HL-60/S4 treated with phorbol 12-myristate 13-acetate at 8.2 ng/mL for 4 days and 3 days (cell line): Measurements from ENCODE around the gene AHCYL2.
"Not testable (repeated sequence)": the region's sequence is repeated elsewhere in the genome, so short reads cannot be mapped to it uniquely, and the experiment has no call there.

Source experiments
- in situ Hi-C: fragments of 300-500 bp; cut with MboI; formaldehyde crosslinking; loops from 2 replicates; pipeline ENCODE4 v1.15.0; 2022; ENCODE audit warnings: low sequenced_read_pairs

Gene AHCYL2

DNA sequence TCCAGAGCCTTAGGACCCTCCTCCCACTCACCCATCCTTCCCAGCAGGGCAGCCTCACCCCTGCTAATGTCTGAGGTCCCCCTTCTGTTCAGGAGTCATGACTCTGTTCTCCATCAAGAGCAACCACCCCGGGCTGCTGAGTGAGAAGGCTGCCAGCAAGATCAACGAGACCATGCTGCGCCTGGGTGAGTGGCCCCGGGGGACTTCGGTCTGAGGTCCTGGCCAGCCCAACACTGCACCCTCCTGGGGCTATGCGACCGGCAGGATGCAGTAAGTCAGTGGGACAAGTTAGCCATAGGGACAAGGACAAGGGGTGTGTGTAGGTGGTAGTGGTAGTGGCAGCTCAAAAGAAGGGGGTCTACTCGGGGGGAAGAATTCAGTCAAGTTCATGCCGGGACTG, 16.2 kb upstream of the AHCYL2 start:
- in situ Hi-C loops = no loop called here

DNA sequence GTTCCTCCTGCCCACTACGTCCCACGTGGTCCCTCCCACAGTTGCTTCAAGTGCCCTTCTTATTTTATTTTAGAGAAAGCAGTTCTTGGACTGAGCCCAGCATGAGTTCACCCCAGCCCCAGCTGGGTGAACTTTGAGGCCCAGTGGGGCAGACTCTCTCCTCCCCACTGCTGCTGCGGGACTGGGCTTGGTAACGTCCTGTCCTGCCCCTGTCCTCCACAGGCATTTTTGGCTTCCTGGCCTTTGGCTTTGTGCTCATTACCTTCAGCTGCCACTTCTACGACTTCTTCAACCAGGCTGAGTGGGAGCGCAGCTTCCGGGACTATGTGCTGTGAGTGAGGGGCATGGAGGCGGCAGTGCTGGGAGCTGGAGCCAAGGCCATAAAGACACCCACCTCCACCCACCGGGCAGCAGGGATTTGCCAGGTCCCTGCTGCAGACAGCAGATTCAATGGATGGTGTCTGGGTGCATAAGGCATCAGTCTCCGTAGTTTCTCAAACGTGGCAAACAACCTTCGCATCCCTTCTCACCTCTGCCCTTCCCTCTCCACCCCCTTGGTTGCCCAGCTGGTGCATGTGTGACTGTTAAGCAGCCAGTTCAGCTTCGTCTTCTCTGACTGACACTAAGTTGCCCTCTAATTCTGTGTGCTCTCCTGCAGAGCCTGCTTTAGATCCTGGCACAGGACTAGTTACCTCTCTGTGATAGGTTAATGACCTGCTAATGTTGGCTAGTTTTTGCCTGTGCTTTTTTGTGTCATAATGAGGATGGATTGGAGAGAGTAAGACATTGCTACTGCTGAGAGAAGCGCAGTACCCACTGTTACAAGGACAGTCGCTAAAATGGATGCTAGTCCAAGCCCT, 15.5 kb upstream of the AHCYL2 start:
- in situ Hi-C loops = no loop called here

DNA sequence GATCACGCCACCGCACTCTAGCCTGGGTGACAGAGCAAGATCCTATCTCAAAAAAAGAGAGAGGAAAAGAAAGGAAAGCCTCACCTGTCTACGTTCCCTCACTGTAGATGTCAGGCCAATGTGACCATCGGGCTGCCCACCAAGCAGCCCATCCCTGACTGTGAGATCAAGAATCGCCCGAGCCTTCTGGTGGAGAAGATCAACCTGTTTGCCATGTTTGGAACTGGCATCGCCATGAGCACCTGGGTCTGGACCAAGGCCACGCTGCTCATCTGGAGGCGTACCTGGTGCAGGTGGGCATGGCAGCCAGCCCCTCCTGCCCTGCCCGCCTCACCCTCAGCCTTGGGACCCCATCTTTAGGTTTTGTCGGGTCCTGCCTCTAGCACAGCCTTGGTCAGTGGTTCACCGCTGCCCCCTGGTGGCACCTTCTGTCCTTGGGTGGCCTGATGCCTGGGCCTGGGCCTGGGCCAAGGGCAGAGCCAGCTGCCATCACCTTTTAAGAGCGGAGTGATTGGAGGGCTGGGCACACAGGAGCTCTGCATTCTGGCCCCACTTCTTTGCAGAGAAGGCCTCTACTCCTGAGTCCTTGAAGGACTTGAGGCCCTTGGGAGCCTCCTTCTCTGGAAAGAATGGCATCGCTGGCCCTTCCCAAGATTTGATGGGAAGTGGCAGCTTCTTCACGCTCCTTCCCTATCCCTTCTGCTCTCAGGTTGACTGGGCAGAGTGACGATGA, 14.4 kb upstream of the AHCYL2 start:
- in situ Hi-C loops = no loop called here

DNA sequence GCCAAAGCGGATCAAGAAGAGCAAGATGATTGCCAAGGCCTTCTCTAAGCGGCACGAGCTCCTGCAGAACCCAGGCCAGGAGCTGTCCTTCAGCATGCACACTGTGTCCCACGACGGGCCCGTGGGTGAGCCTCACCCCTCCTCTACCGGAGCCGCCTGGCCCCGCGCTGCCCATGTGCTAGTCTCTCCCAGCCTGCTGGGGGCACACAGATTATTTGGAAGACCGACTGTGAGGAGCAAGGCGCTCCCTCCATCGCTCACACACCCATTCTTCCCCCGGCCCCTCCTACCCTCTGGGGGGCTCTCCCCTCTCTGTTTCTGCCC, 13.9 kb upstream of the AHCYL2 start:
- in situ Hi-C loops = no loop called here

DNA sequence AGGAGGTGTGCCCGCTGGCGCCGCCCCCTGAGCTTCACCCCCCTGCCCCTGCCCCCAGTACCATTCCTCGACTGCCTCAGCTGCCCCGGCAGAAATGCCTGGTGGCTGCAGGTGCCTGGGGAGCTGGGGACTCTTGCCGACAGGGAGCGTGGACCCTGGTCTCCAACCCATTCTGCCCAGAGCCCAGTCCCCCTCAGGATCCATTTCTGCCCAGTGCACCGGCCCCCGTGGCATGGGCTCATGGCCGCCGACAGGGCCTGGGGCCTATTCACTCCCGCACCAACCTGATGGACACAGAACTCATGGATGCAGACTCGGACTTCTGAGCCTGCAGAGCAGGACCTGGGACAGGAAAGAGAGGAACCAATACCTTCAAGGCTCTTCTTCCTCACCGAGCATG, 12.7 kb upstream of the AHCYL2 start:
- in situ Hi-C loops = no loop called here

DNA sequence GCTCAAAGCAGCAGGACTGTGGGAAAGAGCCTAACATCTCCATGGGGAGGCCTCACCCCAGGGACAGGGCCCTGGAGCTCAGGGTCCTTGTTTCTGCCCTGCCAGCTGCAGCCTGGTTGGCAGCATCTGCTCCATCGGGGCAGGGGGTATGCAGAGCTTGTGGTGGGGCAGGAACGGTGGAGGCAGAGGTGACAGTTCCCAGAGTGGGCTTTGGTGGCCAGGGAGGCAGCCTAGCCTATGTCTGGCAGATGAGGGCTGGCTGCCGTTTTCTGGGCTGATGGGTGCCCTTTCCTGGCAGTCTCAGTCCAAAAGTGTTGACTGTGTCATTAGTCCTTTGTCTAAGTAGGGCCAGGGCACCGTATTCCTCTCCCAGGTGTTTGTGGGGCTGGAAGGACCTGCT, 12.2 kb upstream of the AHCYL2 start:
- in situ Hi-C loops = no loop called here

DNA sequence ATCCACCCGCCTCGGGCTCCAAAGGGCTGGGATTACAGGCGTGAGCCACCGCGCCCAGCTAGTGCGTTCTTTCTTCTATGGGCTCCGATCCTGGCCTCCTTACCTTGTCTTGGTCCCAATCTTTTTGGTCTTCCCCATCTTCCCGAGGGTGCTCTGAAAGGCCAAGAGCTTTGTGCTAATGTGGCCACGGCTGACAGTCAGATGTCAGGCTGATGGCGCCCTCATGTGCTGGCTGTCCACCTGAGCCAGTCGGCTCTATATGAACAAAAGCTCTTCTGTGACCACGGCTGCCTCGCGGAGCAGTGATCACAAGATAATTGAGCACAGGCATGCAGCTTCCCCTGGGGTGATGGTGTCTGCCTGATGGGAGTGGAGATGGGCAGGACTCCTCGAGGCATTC, 11.0 kb upstream of the AHCYL2 start:
- in situ Hi-C loops = no loop called here

DNA sequence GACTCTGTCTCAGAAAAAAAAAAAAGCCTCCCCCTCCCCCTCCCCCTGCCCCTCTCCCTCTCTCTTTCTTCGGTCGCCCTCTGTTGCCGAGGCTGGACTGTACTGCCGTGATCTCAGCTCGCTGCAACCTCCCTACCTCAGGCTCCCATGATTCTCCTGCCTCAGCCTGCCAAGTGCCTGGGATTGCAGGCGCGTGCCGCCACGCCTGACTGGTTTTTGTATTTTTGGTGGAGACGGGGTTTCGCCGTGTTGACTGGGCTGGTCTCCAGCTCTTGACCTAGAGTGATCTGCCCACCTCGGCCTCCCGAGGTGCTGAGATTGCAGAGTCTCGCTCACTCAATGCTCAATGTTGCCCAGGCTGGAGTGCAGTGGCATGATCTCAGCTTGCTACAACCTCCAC, 9.1 kb upstream of the AHCYL2 start:
- in situ Hi-C loops = not testable (repeated sequence)

DNA sequence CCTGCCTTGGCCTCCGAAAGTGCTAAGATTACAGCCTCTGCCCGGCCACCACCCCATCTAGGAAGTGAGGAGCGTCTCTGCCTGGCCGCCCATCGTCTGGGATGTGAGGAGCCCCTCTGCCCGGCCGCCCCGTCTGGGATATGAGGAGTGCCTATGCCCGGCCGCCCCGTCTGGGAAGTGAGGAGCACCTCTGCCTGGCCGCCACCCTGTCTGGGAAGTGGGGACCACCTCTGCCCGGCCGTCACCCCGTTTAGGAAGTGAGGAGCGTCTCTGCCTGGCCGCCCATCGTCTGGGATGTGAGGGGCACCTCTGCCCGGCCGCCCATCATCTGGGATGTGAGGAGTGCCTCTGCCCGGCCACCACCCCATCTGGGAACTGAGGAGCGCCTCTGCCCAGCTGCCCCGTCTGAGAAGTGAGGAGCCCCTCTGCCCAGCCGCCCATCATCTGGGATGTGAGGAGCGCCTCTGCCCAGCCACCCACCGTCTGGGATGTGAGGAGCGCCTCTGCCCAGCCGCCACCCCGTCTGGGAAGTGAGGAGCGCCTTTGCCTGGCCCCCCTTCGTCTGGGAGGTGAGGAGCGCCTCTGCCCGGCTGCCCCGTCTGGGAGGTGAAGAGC, 8.6 kb upstream of the AHCYL2 start:
- in situ Hi-C loops = not testable (repeated sequence)

DNA sequence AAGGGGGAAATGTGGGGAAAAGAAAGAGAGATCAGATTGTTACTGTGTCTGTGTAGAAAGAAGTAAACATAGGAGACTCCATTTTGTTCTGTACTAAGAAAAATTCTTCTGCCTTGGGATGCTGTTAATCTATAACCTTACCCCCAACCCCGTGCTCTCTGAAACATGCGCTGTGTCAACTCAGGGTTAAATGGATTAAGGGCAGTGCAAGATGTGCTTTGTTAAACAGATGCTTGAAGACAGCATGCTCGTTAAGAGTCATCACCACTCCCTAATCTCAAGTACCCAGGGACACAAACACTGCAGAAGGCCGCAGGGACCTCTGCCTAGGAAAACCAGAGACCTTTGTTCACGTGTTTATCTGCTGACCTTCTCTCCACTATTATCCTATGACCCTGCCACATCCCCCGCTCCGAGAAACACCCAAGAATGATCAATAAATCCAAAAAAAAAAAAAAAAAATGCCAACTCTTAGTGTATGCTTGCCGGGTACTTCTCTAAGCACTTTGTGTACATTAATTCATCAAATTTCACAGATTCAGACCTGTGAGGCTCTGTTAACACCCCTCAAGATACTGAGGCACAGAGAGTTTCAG, 7.9 kb upstream of the AHCYL2 start:
- in situ Hi-C loops = not testable (repeated sequence)

DNA sequence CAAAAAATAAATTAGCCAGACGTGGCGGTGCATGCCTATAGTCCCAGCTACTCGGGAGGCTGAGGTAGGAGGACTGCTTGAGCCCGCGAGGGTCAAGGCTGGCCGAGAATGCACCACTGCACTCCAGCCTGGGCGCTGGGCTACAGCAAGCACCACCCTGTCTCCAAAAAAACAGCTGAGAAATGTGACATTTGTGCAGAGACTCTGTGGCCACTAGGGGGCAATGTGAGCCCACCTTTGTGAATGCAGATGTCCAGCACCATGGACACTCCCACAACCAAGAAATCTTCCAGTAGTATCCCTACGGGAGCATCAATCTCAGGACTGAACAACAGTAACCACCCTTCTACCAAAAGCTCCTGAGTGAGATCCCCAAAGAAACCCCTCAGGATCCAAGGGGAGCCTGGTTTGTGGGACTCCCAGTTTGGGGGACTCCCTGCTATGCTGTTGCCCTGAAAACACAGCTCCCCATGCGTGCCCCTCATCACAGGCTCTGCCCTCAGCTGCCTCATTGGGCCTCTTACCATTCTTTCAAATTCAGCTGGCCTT, 6.2 kb upstream of the AHCYL2 start:
- in situ Hi-C loops = no loop called here

DNA sequence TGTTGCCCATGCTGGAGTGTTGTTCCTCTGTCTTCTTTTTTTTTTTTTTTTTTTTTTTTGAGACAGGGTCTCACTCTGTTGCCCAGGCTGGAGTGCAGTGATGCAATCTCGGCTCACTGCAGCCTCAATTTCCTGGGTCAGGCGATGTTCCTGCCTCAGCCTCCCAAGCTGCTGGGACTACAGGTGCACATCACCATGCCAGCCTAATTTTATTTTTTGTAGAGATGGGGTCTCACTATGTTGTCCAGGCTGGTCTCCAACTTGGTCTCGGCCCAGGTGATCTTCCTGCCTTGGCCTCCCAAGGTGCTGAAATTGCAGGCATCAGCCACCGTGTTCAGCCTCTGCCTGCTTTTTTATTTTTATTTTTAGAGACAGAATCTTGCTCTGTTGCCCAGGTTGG, 5.7 kb upstream of the AHCYL2 start:
- in situ Hi-C loops = not testable (repeated sequence)

DNA sequence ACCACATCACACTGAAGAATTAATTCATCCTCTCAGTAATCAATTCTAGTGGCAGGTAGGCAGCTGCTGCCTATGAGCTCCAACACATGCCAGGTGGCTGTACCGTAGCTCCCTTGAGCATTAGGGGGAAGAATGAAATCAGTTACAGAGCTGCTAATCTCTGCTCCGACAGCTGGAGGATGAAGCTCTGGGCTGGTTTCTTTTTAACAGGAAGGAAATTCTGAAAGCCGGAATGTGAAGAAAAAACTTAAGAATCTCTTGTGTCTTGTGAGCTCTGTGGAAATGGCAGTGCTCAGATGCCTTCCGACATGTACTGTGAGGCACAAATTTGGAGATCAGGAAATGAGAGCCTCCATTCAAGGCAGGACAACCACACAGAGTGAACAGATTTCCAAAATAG, 2.8 kb upstream of the AHCYL2 start:
- in situ Hi-C loops = no loop called here

DNA sequence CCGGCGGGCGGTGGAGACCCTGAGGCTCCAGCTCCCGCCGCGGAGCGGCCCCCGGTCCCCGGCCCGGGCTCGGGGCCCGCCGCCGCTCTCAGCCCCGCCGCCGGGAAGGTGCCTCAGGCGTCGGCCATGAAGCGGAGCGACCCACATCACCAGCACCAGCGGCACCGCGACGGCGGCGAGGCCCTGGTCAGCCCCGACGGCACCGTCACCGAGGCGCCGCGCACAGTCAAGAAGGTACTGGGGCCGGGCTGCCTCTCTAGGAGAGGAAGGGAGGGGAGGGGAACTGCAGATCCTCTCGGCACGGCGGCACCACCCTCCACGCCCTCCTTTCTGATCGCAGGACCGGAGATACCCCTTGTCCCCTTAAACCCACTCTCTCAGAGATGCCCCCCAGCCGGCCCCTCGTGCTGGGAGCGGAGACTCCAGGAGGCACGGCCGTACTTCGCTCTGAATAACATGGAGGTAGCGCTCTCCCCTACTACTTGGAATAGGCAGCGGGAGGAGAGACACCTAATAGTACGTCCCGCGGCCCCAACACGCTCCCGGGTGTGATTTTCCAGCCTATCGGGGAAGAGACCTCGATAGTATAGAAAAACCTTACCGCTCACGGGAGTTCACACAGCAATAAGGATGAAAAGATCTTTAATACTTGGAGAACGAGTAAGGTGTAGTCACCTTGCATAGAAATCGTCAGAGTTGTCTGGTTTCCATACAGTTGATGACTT, 538 bp downstream of the AHCYL2 start:
- in situ Hi-C loops = no loop called here

DNA sequence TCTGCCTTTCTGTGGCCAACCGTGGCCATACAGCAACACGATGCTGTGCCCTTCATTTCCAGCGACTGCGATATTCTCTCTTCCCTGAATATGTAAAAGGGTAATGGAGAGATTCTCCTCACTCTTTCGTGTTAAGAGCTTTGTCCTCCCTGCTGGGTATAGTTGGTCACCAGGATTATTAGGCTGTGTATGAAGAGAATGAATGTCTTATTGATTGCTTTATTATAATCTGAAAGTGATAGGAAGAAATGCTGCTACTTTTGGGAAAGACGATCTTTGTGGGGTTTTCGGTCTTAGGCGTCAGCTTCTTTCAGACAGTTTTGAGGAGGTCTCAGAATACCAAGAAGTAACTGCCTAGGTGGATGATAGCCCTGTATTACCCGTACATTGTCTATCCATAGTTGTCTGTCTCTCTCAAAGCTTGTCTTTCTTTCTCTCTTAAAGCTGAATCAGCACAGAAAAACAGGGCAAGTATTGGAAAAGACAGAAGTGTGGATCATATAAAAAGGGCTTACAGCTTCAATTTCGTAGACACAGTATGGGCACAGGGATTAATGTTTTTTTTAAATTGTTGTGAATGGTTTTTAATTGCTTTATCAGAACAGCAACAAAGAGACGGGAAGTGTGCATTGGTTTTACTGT, 1.2 kb downstream of the AHCYL2 start:
- in situ Hi-C loops = no loop called here

DNA sequence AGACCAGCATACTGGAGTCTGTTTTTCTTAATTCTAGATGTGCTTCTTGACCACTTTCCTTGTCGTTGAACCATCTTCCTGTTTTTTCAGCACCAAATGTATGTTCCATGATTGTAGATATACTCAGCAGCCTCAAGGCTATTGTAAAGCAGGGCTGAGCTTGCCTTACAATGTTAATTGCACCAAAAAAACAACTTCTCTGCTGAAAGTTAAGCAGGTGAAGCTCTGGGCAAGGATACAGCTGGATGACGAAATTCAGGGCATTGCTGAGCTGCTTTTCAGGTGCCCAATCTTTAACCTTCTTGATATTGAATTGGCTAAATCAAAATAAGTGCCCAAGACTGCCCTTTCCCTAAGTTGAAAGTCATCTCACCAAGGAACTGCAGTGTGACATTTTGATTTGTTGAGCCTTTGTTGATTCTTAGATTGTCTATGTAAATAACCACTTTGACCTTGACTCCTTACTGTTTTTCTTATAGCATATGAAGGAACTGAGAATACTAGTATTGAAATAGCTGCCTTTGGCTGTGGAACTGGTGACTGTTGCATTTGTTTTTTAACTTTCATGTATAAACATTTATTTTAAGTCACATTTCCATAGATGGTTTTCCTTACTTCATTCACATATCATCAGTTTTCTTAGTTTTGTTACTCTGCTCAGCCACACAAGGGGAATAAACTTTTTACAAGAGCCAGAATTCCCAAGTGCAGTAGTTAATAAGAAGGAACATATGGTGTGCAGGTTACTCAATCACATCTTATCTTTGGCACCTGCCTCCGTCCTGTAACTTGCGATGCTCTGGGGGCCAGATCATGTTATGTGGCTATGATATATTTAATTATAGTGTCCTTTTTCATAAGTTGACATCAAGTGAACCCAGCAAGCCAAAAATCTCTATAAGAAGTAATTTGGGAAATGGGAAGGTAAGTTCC, 3.1 kb downstream of the AHCYL2 start:
- in situ Hi-C loops = no loop called here

DNA sequence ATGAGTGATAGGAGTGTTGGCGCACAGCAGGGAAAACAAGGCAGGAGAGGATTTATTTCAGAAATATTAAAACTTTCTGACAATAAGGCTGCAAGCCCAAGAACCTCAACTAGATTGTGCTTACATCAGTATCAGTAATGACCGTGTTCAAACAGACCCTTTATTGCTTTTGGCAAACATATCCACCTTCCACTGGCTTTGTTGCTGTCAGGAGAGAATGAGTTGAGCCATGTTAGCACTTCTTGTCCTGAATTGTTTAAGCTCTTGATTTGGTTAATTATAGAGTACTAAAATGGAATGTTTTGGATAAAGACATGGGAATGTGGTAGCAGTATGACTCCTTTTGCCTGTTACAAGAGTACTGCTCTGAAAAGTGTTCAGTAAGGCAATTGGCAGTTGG, 3.8 kb downstream of the AHCYL2 start:
- in situ Hi-C loops = no loop called here

DNA sequence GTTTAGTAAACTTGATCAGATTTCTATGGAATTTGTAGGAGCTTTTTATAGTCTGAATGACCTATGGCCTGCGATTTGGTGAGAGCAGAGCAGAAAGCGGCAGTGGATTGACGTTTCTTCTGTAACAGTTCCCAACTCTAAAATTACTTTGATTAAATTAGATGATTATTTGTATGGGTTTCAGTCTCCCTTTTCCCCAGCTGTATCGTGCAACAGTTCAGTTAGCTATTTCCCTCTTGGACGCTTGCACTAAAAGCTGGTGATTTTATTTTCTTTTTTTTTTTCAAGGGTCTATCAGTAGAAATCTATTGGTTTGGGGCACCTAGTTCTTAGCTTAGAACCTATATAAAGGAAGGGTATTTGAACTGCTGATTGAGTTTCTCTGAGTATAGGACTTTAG, 6.8 kb downstream of the AHCYL2 start:
- in situ Hi-C loops = no loop called here

DNA sequence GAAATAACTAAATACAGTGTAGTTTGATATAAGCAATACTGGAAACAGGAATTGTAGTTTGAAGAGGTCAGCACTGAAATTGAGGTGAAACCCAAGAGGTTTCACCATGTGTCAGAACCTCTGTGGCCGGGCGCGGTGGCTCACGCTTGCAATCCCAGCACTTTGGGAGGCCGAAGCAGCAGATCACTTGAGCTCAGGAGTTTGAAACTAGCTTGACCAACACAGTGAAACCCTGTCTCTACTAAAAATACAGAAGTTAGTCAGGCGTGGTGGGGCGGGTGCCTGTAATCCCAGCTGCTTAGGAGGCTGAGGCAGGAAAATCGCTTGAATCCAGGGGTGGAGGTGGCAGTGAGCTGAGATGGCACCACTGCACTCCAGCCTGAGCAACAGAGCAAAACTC, 13.7 kb downstream of the AHCYL2 start:
- in situ Hi-C loops = no loop called here
